ENCODE measurements around the gene PER1. TPM values are rescaled to one million over a fixed set of nuclear protein-coding genes. Genes with fewer than 3 reads are reported as not detected.

PER1 gene
- total RNA-seq, 1 experiment from 2014 or later, result 36.5 TPM

DNA sequence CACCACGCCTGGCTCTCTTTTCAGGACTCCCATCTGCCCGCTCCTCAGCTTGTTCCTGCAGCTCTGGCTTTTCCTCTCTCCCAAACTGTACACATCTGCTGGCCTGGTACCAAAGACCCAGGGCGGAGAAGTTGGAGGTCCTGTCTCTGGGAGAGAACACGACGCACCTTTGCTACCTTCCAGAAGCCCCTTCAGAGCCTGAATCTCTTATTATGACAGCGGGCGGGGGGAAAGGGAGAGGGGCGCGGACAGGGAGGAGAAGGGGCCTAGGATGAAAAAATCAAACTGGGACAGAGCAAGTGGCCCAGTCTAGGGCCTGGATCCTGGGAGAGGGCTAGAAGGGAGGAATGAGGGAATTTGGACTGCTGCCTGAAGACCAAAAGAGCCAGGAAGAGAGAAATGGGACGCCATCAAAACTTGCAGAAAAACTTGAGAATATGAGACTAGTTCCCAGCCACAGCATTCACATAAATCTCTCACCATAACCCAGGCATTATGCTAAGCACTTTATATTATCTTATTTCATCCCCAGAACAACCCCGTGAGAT is 2.5 kb upstream of the PER1 start:
- no peak overlapping the region; the same call in 1 of the 2 replicates for H3K4ac ChIP-seq (ENCODE audit: low read depth, low read length)
- H3K9ac ChIP-seq (ENCODE audit: extremely low read depth, insufficient read length, low read length), result peak overlapping the region; percentile 20
- Mint-ChIP-seq H3K4me1 (peaks cover 21 to 27% of the 10 kb centered on the region in 2 experiments), H3K9me3 (no peaks in the 10 kb centered on the region), H3K4me3 (no peak overlapping the region; a peak in 2 of 5 replicates), H3K36me3 (ENCODE audit: insufficient read depth in 1 of 3, low read depth in 3 of 3) (peaks cover under 1 to 8% (median 5%) of the 10 kb centered on the region in 3 experiments), H3K27me3 (ENCODE audit: low read depth) (peaks cover 3% of the 10 kb centered on the region), H3K27ac (peak overlapping the region; percentile 78 to 99 (median 99); a peak in 6 of 7 replicates)
- H3K27ac ChIP-seq (ENCODE audit: insufficient read length, low read depth, low read length), result no peak overlapping the region
- peak overlapping the region; percentile 59 for H3K4me2 ChIP-seq (ENCODE audit: insufficient read depth, insufficient read length, low read length)
- H2BK120ac ChIP-seq (ENCODE audit: low read depth, low read length, poor library complexity, severe bottlenecking), result no peak overlapping the region
- no peaks in the 10 kb centered on the region for H3K27me3 ChIP-seq (ENCODE audit: insufficient read depth, low read length)
- TF ChIP-seq, protein P1, sequence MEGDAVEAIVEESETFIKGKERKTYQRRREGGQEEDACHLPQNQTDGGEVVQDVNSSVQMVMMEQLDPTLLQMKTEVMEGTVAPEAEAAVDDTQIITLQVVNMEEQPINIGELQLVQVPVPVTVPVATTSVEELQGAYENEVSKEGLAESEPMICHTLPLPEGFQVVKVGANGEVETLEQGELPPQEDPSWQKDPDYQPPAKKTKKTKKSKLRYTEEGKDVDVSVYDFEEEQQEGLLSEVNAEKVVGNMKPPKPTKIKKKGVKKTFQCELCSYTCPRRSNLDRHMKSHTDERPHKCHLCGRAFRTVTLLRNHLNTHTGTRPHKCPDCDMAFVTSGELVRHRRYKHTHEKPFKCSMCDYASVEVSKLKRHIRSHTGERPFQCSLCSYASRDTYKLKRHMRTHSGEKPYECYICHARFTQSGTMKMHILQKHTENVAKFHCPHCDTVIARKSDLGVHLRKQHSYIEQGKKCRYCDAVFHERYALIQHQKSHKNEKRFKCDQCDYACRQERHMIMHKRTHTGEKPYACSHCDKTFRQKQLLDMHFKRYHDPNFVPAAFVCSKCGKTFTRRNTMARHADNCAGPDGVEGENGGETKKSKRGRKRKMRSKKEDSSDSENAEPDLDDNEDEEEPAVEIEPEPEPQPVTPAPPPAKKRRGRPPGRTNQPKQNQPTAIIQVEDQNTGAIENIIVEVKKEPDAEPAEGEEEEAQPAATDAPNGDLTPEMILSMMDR (conservative IDR thresholded peaks at IDR 0.05), result no peak
- H2BK15ac ChIP-seq (ENCODE audit: low read depth, low read length), result no peak overlapping the region
- H4K5ac ChIP-seq (ENCODE audit: insufficient read length, low read depth, low read length), result no peak overlapping the region
- peak overlapping the region; percentile 69; the same call in 1 of the 2 replicates for H3K14ac ChIP-seq (ENCODE audit: insufficient read depth, low read length)
- H2AFZ ChIP-seq (ENCODE audit: low read length), result no peak overlapping the region
- no peak overlapping the region for H3K23ac ChIP-seq (ENCODE audit: insufficient read length, low read depth, low read length)
- no peak overlapping the region for H4K8ac ChIP-seq (replicated peaks; ENCODE audit: insufficient read length, low read depth, low read length)
- H4K91ac ChIP-seq (ENCODE audit: insufficient read length, low read depth, low read length), result no peak overlapping the region
- no peaks in the 10 kb centered on the region for H4K20me1 ChIP-seq (ENCODE audit: control insufficient read depth, insufficient read depth, insufficient read length)
- H3K56ac ChIP-seq (ENCODE audit: insufficient read length, low read depth, low read length), result no peak overlapping the region
- WGBS (ENCODE audit: extremely low coverage, insufficient read length, low lambda C conversion rate), result no CpG with 5 or more reads among the region's 11 CpGs
- H3K4me1 ChIP-seq (ENCODE audit: insufficient read depth, low read length), result peaks cover 5% of the 10 kb centered on the region
- no peak for DNase-seq
- no peaks in the 10 kb centered on the region for H3K79me2 ChIP-seq (ENCODE audit: insufficient read depth, low read length)
- H3K23me2 ChIP-seq (ENCODE audit: insufficient read length, low read depth, low read length, poor library complexity, severe bottlenecking), result peaks cover 21% of the 10 kb centered on the region
- H2BK20ac ChIP-seq (ENCODE audit: low read depth, low read length, poor library complexity, severe bottlenecking), result no peak overlapping the region
- peaks cover 2% of the 10 kb centered on the region for H3K79me1 ChIP-seq (ENCODE audit: insufficient read depth, low read depth, low read length, poor library complexity, severe bottlenecking)
- no peak overlapping the region for H2BK12ac ChIP-seq (ENCODE audit: insufficient read length, low read depth, low read length)
- peak overlapping the region; percentile 69 for H3K18ac ChIP-seq (ENCODE audit: insufficient read length, low read depth, low read length)
- H2AK5ac ChIP-seq (ENCODE audit: insufficient read length, low read length), result no peak overlapping the region
- no peak overlapping the region for H2BK5ac ChIP-seq (ENCODE audit: insufficient read length, low read length)
- H3K9me3 ChIP-seq (ENCODE audit: control insufficient read depth, low read depth, low read length), result no peaks in the 10 kb centered on the region
- no peak overlapping the region for H3T11ph ChIP-seq (ENCODE audit: low read length)
